GM12875 (cell line): Measurements from ENCODE around the gene NXT1.

Source experiments
- H3K4me3 ChIP-seq: one replicate; pipeline ENCODE4 v1.5.1; 2011; ENCODE audit warnings: low read depth, low read length, control low read depth
- TF ChIP-seq, protein P1 (sequence below): IDR thresholded peaks from 2 replicates; pipeline ENCODE4 v1.5.1; 2011; ENCODE audit warnings: low read depth, mild to moderate bottlenecking, control low read depth, inconsistent platforms, low read length, moderate library complexity, borderline replicate concordance; ENCODE audit not compliant: insufficient read depth

Gene NXT1

GRCh38 chr20:23390091-23390774 lies 39.6 kb downstream of the NXT1 start:
- H3K4me3 ChIP-seq = no peak overlapping the region
- TF ChIP-seq, protein P1, sequence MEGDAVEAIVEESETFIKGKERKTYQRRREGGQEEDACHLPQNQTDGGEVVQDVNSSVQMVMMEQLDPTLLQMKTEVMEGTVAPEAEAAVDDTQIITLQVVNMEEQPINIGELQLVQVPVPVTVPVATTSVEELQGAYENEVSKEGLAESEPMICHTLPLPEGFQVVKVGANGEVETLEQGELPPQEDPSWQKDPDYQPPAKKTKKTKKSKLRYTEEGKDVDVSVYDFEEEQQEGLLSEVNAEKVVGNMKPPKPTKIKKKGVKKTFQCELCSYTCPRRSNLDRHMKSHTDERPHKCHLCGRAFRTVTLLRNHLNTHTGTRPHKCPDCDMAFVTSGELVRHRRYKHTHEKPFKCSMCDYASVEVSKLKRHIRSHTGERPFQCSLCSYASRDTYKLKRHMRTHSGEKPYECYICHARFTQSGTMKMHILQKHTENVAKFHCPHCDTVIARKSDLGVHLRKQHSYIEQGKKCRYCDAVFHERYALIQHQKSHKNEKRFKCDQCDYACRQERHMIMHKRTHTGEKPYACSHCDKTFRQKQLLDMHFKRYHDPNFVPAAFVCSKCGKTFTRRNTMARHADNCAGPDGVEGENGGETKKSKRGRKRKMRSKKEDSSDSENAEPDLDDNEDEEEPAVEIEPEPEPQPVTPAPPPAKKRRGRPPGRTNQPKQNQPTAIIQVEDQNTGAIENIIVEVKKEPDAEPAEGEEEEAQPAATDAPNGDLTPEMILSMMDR = no peak

DNA sequence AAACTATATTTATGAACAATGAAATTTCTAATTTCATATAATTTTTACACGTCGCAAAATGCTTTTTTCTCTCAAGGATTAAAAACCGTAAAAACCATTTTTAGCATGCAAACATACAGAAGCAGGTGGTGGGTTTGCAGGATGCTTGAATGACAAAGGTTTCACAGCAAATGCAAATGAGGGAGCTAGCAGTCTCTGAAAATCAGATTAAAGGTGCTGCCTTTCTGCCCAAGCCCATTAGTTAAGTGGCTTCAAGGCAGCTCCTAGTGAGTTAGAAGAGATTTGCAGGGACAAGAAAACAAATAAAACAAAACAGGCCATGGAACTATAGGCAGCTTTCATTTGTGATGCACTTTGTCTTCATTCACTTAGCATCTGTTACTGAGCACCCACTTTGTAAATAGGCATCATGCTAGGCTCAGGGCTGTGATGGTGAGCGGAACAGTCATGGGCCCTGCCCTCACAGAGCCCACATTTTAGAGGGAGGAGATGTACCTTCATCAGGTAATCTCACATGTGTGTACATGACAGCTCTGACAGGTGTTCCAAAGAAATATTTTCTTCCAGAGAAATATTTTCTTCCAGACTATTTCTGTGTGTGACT lies 41.2 kb downstream of the NXT1 start:
- TF ChIP-seq, protein P1 = no peak
- no peak overlapping the region for H3K4me3 ChIP-seq

DNA sequence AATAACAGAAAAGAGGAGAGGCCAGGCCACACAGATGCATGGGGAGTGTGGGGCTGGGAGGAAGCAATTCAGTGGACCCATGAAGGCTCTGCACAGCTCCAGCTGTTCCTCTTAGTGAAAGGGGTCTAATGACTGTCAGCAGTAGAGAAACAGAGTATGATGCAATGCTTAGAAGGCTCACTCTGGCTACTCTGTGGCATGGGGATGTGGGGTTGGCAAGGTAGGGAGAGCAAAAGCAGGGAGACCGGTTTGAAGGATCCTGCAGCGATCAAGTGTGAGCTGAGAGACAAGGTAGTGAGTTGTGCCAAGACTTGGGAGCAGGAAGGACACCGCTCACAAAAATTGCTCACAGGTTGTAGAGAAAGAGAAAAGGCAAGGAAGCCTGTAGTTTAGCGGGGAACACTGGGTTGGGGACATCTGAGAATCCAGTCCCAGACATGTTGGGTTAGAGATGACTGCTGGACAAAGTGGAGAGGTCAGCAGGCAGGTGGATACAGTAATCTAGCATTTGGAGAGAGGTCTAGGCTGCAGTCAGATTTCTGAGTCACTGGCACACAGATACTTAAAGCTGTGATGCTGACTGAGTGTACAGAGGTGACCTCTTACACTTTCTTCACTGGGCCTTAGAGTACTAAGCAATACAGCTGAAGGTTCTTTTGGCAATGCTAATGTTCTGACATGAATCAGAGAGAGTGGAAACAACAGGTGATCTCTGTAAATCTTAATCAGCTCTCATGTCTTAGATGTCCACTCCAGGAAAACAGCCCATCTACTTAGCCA lies 43.6 kb downstream of the NXT1 start:
- TF ChIP-seq, protein P1 = no peak
- no peak overlapping the region for H3K4me3 ChIP-seq

DNA sequence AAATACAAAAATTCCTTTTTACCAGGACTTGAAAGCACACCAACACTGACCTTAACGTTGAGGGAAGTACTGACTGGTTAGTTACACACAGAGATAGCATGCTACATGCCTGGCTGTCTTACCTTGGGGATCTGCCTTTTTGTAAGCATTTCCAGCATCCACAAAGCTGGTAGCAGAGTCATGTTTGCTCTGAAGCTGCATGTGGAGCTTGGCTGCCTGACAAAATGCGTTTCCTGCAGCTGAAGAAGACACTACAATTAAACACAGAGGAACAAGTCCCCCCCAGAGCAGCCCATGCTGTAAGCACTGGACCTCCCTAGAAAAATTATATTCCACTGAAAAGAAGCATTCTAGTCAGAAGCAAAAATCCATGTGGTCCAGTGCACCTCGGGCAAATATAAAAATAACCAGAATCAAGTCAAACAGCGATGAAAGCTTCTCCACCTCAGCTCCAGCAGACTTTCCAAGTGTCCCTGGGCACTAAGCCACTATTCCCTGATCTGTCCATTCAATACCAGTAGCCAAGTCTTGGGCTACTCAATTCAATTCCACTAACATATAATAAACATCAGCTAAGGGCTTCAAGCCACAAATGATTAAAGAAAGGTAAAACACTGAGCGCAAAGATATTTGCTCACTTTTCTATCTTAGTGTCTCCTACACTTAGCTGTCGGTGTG lies 46.5 kb downstream of the NXT1 start:
- H3K4me3 ChIP-seq = no peak overlapping the region
- TF ChIP-seq, protein P1 = no peak

DNA sequence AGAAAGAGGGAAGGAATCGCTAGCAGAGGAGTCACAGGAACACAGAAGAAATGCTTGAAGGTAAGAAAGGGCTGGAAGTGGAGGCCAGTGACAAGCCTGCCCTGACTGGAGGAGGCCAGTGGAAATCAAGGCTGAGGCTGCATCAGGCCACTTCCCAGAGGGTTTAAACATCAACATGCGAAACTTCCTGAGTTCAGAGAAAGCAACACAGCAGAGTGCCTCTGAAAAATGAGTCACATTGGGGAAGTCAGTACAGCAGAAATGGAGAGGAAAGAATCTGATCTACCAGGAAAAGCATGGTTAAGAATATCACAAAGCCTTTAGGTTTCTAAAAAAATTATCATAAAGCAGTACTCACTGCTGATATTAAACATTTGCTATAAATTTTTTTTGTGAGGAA lies 47.4 kb downstream of the NXT1 start:
- TF ChIP-seq, protein P1 = no peak
- H3K4me3 ChIP-seq = no peak overlapping the region

- TF ChIP-seq, protein P1 = no peak
- no peak overlapping the region for H3K4me3 ChIP-seq
These were observed 49.1 kb downstream of the NXT1 start for GRCh38 chr20:23399568-23400241.
